EH (cell line): Measurements from ENCODE around the gene PRDM2.

Experiments used
- DNase-seq: peaks from one replicate; pipeline ENCODE4 v3.0.0-alpha.2; 2015; ENCODE audit warnings: low read depth

The PRDM2 gene

DNA sequence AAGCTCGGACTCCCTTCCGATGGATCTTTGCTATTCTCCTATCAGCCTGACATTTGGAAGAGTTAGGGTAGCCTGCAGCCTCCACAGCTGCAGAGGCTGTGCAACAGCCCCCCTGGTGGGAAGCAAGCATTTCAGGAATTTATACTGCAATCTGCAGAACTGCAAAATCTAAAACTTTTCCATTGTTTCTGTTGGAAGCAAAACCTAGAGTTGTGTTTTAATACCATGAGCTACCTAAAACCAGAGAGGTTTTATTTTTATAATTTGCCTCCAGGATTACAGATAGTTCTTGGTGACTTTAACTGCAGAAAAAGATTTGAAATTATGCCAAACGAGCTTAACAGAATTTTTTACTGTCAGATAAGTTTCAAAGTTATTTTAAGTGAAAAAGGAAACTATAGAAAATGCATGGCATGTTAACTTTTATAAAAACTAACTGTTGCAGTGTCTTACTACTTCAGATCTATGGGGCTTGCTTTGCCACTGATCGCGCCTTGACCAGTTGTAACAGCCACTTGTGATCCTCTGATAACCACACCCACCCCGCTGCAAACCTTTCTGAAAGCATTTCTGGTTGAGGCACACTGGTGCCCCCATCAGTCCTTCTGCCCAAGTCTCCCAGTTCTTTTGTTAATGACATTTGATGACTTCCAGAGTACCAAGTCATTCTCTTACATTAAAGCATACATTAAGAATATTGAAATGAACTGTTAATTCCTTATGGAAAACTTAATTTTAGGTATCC is 64.8 kb downstream of the PRDM2 start:
- peak; percentile 74 for DNase-seq

DNA sequence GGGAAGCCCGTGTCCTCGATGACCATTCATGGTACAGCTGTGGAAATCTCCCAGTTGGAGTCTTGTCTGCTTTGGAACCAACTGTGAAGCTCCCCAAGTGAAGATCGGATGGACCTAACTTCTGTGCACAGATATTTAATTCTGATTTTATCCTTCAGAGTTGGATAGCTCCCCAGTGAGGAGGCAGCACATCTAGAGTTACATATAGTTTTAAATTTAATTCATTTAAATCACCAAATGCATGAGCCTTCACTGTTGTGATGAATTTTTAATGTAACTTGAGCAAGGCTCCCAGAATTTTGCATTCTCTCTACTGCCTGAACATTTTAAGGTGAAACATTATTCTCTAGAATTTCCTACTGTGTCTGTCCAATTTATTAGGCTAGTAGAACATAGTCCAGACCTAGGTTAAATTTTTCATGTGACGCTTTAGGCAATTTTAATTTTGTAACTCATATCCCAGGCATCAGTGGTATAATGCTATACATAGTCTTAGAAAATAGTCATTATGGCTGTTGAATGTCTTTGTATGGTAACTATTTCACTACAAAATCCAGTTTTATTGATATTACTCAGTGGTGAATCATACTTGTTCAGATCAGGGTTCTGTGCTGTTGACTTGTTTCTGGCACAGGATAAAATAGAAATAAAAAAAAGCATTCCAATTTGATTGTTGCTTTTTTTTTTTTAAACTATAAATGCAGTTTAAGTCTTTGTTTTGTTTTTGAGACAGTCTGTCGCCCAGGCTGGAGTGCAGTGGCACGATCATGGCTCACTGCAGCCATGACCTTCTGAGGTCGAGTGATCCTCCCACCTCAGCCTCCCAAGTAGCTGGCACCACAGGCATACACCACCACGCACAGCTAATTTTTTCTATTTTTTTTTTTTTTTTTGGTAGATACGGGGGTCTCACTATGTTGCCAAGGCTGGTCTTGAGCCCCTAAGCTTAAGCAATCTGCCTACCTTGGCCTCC is 66.9 kb downstream of the PRDM2 start:
- peak; percentile 92 for DNase-seq

DNA sequence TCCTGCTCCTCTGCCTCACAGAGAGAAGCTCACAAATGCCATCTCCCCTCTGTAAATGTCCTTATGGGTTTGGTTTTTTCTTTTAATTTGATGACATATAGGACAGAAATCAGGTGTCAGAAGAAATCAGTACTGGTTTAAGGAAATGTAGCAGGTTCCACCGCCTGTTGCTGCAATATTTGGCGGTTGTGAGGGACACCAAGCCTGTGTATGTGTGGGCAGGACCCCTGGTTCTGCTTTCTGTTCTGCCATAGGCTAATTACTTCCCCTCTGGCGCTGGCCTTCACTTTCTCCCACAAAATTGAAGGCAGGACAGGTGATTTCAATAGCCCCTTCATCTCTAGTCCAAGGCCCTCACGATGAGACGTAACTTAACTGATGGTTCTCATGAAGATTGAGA is 69.2 kb downstream of the PRDM2 start:
- no peak for DNase-seq

DNA sequence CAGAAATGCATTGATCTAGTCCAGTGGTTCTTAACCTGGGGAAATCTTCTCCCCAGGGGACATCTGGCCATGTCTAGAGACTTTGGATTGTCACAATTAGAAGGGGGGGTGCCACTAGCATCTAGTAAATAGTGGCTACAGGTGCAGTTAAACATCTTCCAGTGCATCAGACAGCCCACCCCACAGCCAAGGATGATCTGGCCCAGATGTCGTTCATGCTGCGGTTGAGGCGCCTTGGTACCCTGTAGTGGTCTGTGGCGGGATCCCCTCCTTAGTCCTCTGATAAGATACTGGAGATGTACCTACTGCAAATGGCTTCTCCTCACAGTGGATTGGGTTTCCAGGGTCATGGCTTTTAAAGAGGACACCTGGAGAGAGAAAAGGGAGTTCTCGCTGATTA is 69.8 kb downstream of the PRDM2 start:
- no peak for DNase-seq

DNA sequence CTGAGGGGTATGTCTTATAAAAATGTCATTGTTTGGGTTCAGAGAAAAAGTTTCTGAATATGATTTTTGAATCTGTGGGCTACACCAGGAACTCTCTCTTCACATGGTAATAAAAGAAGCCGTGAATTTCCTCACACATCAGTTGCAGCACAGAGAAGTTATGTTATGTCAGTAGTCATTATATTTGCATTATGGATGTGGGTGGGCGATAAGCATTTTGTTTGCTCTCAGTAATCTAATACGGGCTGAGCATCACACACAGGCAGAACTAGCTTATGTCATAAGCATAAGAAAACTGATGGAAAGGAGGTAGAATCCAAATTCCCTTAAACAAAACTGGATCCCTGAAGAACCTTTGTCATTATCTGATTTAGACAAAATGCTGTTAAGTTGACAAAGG is 70.8 kb downstream of the PRDM2 start:
- DNase-seq, result no peak

DNA sequence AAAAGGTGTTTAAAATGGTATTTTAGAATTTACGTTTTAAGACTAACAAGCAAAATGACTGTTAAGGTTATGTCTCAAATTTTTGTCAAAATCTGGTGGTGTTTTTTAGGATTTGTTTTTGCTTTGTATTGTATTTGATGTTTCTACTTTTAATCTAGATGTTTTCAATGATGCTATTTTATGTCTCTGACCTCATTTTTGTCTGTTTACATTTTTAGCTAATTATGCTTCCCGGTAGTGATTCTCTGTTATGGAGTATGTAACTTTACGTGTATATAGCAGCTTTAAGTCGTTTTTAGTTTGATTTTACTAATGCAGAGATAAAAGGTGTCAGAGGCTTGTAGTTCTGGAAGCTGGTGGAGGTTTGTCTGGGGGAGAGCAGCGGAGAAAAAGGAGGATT is 71.8 kb downstream of the PRDM2 start:
- no peak for DNase-seq

DNA sequence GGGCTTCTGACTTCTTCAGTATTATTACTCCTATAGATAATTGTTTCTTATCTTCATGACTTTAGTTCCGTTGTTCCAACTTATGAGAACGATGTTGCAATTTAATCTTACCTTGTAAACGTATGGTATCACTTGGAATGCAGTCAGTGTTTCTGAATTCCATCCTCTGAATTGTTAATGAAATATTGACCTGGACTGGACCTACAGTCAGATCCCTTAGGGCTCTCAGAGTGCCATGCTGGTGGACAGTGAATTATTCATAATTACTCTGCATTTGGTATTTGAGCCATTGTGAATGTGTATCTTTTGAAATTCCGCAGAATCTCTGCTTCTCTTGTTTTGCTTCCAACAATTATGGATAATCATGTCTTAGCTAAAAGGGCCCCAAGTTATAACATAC is 72.3 kb downstream of the PRDM2 start:
- DNase-seq, result no peak

DNA sequence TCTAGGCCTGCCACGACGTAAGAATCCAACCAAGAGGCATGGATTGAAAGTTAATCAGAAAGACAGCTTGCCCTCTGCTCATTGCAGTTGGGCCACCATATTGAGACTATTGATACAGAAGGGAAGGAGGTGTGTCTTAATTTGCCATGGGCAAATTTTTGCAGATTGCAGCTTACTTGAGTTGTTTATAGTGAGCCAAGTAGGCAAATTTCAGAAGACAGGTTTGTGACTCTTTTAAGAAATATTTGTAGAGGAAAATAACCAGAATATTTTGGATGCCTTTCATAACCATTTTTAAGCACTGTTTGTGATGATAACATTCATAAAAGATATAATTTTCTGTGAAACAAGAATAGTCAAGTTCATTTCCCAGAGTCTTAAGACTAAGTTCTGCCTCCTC is 74.1 kb downstream of the PRDM2 start:
- DNase-seq, result peak; percentile 30

DNA sequence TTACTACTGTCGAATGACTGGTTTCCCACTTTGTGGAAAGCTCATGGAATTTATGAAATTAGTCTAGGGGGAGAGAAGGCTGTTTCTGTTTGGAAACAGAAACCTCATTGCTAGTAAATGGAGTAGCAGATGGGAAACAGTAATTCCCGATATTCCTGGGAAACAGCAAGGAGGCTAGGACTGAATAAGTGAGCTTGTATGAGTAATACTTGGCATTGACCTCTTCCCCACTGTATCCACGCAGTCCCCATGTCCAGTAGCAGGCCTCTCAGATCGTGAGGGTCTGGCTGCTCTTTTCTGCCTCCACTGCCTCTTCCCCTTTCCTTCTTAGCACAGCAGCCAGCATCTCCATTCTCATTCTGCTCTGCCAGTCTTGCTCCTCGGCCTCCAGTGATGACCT is 75.5 kb downstream of the PRDM2 start:
- DNase-seq, result peak; percentile 68

DNA sequence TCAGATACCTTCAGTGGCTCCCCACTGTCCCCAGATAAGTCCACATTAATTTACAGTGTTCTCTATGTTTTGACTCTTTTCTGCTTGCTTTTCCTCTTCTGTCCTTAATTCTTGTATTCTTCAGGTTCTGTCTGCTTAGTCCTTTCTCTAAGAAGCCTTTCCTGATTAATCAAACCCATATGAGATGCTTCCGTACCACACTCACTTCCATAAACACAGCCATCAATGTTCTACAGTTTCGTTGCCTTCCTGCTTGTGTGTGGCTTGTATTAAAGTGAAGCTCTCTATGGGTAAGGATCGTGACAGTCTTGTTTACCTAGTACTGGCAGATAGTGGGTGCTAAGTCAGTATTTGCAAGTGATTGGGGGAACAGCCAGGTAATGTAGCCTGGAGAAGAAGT is 75.9 kb downstream of the PRDM2 start:
- DNase-seq, result peak; percentile 39

DNA sequence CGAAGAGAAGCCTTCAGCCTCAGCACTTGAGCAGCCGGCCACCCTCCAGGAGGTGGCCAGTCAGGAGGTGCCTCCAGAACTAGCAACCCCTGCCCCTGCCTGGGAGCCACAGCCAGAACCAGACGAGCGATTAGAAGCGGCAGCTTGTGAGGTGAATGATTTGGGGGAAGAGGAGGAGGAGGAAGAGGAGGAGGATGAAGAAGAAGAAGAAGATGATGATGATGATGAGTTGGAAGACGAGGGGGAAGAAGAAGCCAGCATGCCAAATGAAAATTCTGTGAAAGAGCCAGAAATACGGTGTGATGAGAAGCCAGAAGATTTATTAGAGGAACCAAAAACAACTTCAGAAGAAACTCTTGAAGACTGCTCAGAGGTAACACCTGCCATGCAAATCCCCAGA is 78.4 kb downstream of the PRDM2 start:
- DNase-seq, result no peak

DNA sequence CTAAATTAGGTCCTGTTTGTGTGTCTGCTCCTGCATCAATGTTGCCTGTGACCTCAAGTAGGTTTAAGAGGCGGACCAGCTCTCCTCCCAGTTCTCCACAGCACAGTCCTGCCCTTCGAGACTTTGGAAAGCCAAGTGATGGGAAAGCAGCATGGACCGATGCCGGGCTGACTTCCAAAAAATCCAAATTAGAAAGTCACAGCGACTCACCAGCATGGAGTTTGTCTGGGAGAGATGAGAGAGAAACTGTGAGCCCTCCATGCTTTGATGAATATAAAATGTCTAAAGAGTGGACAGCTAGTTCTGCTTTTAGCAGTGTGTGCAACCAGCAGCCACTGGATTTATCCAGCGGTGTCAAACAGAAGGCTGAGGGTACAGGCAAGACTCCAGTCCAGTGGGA is 79.9 kb downstream of the PRDM2 start:
- peak; percentile 86 for DNase-seq

DNA sequence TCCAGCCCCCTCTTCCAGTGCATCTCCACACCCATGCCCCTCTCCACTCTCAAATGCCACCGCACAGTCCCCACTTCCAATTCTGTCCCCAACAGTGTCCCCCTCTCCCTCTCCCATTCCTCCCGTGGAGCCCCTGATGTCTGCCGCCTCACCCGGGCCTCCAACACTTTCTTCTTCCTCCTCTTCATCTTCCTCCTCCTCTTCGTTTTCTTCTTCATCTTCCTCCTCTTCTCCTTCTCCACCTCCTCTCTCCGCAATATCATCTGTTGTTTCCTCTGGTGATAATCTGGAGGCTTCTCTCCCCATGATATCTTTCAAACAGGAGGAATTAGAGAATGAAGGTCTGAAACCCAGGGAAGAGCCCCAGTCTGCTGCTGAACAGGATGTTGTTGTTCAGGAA is 80.8 kb downstream of the PRDM2 start:
- no peak for DNase-seq

DNA sequence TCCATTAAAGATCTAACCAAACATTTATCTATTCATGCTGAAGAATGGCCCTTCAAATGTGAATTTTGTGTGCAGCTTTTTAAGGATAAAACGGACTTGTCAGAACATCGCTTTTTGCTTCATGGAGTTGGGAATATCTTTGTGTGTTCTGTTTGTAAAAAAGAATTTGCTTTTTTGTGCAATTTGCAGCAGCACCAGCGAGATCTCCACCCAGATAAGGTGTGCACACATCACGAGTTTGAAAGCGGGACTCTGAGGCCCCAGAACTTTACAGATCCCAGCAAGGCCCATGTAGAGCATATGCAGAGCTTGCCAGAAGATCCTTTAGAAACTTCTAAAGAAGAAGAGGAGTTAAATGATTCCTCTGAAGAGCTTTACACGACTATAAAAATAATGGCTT is 81.2 kb downstream of the PRDM2 start:
- DNase-seq, result no peak

DNA sequence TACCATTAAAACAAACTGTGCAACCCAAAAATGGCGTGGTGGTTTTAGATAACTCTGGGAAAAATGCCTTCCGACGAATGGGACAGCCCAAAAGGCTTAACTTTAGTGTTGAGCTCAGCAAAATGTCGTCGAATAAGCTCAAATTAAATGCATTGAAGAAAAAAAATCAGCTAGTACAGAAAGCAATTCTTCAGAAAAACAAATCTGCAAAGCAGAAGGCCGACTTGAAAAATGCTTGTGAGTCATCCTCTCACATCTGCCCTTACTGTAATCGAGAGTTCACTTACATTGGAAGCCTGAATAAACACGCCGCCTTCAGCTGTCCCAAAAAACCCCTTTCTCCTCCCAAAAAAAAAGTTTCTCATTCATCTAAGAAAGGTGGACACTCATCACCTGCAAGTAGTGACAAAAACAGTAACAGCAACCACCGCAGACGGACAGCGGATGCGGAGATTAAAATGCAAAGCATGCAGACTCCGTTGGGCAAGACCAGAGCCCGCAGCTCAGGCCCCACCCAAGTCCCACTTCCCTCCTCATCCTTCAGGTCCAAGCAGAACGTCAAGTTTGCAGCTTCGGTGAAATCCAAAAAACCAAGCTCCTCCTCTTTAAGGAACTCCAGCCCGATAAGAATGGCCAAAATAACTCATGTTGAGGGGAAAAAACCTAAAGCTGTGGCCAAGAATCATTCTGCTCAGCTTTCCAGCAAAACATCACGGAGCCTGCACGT is 82.1 kb downstream of the PRDM2 start:
- DNase-seq, result peak; percentile 80

DNA sequence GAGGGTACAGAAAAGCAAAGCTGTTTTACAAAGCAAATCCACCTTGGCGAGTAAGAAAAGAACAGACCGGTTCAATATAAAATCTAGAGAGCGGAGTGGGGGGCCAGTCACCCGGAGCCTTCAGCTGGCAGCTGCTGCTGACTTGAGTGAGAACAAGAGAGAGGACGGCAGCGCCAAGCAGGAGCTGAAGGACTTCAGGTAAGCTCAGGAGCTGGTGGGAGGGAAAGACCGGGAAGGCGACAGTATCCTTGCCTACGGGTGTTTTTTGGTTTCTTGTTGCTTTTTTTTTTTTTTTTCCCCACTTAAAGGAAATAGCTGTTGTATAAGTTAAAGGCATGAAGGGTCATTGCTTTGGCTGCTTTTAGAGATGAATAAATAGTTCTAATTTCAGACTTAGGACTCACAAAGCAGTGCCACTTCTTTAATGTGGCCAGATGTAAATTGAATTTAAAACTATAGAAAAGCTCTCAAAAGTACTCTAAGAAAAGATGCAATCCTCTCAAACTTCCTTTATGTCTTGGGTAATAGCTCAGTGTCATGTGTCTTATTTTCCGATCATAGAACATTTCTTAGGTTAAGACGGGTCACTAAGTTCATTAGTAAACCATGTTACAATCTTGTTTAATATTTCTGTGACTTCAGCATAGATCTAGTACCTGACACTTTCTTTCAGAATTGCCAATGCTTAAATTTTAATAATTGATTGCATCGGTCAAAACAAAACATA is 82.8 kb downstream of the PRDM2 start:
- DNase-seq, result no peak

DNA sequence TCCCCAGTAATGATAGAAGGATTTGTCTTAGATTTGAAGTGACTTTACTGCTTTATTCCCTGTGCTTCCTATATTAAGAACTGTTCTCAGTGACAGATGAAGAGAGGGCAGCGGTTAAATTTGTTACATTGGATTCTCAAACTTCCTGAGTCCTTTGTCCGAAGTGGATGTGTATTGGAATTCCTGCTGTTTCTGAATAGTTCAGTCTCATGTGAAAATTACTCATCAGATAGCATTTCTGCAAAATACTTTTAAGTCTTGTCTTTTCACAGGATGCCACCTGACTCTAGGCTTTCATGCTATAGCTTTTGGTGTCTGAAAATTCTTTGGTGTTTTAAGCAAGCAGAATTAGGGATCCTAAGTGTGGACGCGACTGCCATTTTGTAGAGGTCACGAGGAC is 83.6 kb downstream of the PRDM2 start:
- DNase-seq, result peak; percentile 51

DNA sequence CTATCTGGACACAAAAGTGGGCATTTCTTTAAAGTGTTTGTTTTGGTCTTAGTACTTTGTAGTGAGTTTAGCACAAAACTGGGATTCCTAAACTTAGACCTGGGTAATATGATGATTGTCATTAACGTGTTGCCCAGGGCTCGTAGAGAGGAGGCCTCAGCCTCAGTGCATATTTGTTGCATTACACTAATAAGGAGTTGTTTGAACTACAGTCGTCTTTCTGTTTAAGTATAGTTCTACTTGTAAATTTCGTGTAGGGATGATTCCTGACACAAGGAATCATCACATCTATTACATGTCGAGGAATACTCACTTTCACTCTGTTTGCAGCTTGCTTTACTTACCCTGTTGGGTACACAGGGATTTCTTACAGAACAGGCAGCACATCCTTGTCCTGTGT is 85.0 kb downstream of the PRDM2 start:
- peak; percentile 71 for DNase-seq

DNA sequence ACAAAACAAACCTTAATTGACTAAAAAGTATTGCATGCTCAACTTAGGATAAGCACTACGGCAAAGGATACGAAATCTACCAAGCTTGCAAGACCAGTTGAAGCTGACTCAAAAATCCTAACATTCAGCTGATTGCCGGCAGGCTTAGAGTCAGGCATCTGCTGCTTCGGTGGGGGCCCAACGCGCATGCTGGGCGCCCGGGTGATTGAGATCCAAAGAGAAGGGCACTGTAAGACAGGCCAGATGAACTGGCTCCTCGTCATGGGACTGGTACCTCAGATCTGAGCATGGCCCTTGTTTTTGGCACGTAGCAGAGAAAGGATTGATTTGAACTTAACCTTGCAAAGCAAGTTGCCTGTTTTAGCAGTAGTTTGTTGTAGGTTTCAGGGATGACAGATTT is 86.6 kb downstream of the PRDM2 start:
- no peak for DNase-seq

DNA sequence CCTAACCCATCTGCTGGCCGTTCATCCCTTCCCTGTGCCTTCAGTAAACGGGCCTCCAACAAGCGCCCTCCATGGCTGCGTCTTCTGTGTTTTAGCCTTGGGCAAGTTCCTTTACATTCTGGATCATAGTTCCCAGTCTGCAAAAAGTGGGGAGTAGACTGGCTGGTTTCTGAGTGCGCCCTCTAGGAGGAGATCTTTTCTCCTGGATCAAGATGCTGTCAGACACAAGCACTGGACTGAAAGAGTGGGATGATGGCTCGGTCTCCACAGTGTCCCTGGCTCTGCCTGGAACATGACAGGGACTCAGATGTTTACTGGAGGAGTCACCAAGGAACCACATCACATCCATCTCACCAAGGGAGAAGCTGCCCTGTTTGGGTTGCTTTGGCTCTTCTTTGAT is 88.8 kb downstream of the PRDM2 start:
- no peak for DNase-seq

DNA sequence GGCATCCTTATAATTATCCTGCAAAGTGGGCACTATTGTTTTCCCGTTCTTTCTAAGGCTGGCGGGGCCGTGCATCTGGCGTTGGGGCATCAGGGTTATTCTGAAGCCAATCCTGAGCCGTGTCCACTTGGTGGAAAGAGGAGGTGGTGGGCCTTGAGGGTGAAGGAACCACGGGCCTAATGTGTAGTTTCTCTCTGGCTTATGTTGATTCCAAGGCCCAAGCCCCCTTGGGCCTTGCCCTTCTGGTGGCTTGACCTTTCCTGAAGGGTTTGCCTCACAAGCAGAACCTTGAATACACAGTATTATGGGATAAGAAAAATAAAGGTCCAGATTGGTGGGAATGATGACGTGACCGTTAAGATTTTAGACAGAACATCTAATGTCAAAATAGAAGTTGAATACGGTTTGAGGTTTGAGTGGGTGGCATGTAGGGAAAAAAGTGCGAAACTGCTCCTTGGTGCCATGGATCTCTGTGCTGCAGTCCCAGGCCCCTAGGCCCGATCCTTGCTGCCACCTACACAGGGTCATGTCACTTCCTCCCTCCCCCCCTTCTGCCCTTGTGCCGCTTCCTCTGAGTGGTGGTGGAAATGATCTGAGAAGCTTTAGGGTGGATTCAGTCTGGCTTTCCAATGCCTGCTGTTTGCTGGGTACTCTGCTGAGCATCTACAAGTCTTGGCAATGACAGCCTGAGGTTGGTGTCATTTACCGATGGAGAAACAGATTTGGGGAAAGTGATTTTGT is 90.5 kb downstream of the PRDM2 start:
- no peak for DNase-seq
